Stimulated activated CD4-positive, alpha-beta T cell treated with anti-CD3 and anti-CD28 coated beads, Interleukin-15, amount 100 ng/mL, for 48 hours (primary cell): ENCODE results near the gene KRTAP10-3.
A peak's percentile ranks its signal among the peaks of the same experiment; 100 is the strongest.

Experiments
- DNase-seq, 2 donors: peaks; one replicate each; pipeline ENCODE4 v3.0.0-alpha.2; 2020; ENCODE audit warnings: low read depth in 2 of 2

Gene KRTAP10-3

GRCh38 chr21:44519346-44520325, 39.0 kb downstream of the KRTAP10-3 start:
- no peak for DNase-seq

- DNase-seq: no peak
Observed at GRCh38 chr21:44518686-44519085, 39.9 kb downstream of the KRTAP10-3 start.

GRCh38 chr21:44517175-44517899, 41.3 kb downstream of the KRTAP10-3 start:
- DNase-seq: peak; percentile 17 to 26

GRCh38 chr21:44516828-44517174, 41.8 kb downstream of the KRTAP10-3 start:
- no peak for DNase-seq

GRCh38 chr21:44516342-44516741, 42.3 kb downstream of the KRTAP10-3 start:
- DNase-seq: no peak

- no peak for DNase-seq
Observed at GRCh38 chr21:44515359-44516165, 43.0 kb downstream of the KRTAP10-3 start.

GRCh38 chr21:44514746-44515358, 43.7 kb downstream of the KRTAP10-3 start:
- no peak for DNase-seq

- no peak for DNase-seq
Observed at GRCh38 chr21:44514218-44514520, 44.4 kb downstream of the KRTAP10-3 start.

GRCh38 chr21:44513389-44514217, 45.0 kb downstream of the KRTAP10-3 start:
- no peak for DNase-seq

GRCh38 chr21:44512496-44513388, 45.9 kb downstream of the KRTAP10-3 start:
- DNase-seq: no peak

GRCh38 chr21:44511938-44512275, 46.7 kb downstream of the KRTAP10-3 start:
- no peak for DNase-seq

- DNase-seq: no peak
Observed at GRCh38 chr21:44511219-44511937, 47.2 kb downstream of the KRTAP10-3 start.

GRCh38 chr21:44510508-44511218, 47.9 kb downstream of the KRTAP10-3 start:
- DNase-seq: peak; percentile 53 to 65

- DNase-seq: no peak
Observed at GRCh38 chr21:44510109-44510507, 48.5 kb downstream of the KRTAP10-3 start.

GRCh38 chr21:44509539-44509938, 49.1 kb downstream of the KRTAP10-3 start:
- DNase-seq: no peak

GRCh38 chr21:44508711-44509445, 49.7 kb downstream of the KRTAP10-3 start:
- no peak for DNase-seq

- DNase-seq: no peak
Observed at GRCh38 chr21:44508426-44508710, 50.2 kb downstream of the KRTAP10-3 start.
